Right cardiac atrium (tissue), 5 donors: ENCODE measurements around the gene CMYA5. TPM values are rescaled to one million over a fixed set of nuclear protein-coding genes. Genes with fewer than 3 reads are reported as not detected.
"Not testable (repeated sequence)": the region's sequence is repeated elsewhere in the genome, so short reads cannot be mapped to it uniquely, and the experiment has no call there.

Experiments used
- ATAC-seq, 2 donors: fragments of 200-7000 bp; cut with Tn5 transposase; one replicate each; pipeline versions ENCODE4 v1.8.0 to v1.9.1; 2020; ENCODE audit warnings: moderate library complexity in 2 of 2, mild to moderate bottlenecking in 1 of 2
- DNase-seq, 3 donors: peaks; one replicate each; pipeline ENCODE4 v3.0.0-alpha.2; 2020
- H3K27ac ChIP-seq: one replicate; pipeline ENCODE4 v1.5.1; 2013; ENCODE audit warnings: mild to moderate bottlenecking, low read length, control low read depth, moderate library complexity
- H3K27me3 ChIP-seq: one replicate; pipeline ENCODE4 v1.6.1; 2013; ENCODE audit not compliant: control insufficient read depth, insufficient read depth
- H3K4me1 ChIP-seq: one replicate; pipeline ENCODE4 v1.6.1; 2013; ENCODE audit warnings: low read length; ENCODE audit not compliant: control insufficient read depth, insufficient read depth
- H3K4me3 ChIP-seq: one replicate; pipeline ENCODE4 v1.5.1; 2013; ENCODE audit warnings: low read length, control low read depth
- H3K9me3 ChIP-seq: one replicate; pipeline ENCODE4 v1.6.1; 2013; ENCODE audit warnings: low read length; ENCODE audit not compliant: control insufficient read depth
- WGBS: extraction: QIAGEN DNeasy Blood & Tissue Kit; methylation state at CpG from one replicate; pipeline ENCODE4 v1.1.7; 2013; 5-methylcytosine and 5-hydroxymethylcytosine counted together
- intact Hi-C, 4 donors: fragments of 100-400 bp; cut with DNase I; formaldehyde crosslinking; loops; one replicate each; pipeline versions ENCODE4 v1.11.0 to v1.14.0; 2022 to 2023
- polyA plus RNA-seq: library from polyadenylated mRNA; stranded (reverse); fragments of 200-250 nt; gene quantifications from one replicate; pipeline ENCODE4 v1.2.3, GENCODE V29; 2013
- total RNA-seq, 4 donors: library from RNA; stranded (reverse); fragmentation: NEBNext Ultra II Directional; extraction: Animal tissue kit (Norgen Biotek cat#: 25700); gene quantifications; one replicate each; pipeline ENCODE4 v1.2.1, GENCODE V29; 2021
- donor health status: healthy with polysubstance abuse.
- donor health status: DM: no; HTN: yes; CAD: no.
- donor health status: DM: no; HTN: no; CAD: no.
- donor health status: DM: no; HTN: yes; CAD: no; lungs with severe emphysema.
- donor health status: DM: yes; HTN: yes; CAD: no.

Gene CMYA5
- total and polyA plus RNA-seq, 5 donors, result 341 to 1,021 (median 757) TPM

DNA sequence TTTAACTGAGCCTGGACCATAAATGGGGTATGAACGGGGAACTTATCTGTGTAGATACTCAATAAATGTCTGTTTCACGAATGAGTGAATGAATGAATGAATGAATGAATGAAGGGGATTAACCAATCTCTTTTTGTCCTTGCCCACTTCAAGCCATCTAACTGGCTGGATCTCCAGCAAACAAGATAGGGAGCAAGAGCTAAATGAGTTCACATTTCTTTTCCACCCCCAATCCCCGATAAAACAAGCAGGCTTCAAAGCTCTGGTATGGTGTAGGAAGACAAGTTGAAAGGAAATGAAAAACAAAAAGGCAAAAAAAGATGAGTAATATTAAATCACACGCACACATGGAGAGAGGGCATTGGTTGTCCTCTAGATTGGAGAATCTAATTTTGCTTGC is 84.0 kb downstream of the CMYA5 start:
- H3K27ac ChIP-seq, result no peak overlapping the region
- ATAC-seq, result no peak
- H3K4me1 ChIP-seq, result no peaks in the 10 kb centered on the region
- intact Hi-C loops, result no loop called here
- H3K4me3 ChIP-seq, result no peak overlapping the region
- 88% methylated on average over 4 of the region's 4 CpGs for WGBS
- no peak for DNase-seq
- H3K9me3 ChIP-seq, result no peaks in the 10 kb centered on the region
- no peaks in the 10 kb centered on the region for H3K27me3 ChIP-seq

DNA sequence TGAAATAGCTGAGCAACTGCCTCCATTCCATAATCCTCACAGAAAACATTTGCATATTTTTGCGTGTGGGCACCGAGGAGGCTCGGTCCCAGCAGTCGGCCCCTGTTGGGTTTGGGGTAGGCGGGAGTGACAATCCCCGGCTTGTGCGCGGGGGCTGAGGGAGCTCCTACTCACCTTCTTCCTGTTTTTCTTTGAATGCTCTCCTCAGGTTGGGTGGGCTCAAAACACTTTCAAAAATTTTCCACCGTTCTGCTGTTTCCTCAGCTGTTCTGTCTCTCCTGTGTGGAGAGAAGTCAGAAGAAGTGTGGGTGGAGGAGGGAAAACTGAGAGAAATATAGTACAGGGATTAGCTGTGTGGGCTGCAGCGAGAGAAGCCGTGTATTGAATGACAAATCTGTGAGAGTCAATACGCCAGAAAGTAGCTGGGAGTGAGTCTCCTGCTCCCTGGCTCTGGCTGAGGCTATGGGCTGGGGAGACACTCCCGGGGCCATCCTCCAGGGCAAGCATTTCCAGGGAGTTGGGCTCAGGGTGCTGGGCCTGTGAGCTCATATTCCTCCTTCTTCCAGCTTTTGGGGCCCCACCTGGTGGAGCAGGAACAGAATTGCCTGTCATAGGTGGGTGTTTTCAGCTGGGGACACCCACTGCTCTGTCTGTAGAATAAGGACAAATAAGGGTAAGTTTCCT is 84.7 kb downstream of the CMYA5 start:
- WGBS, result 68% methylated on average over 13 of the region's 13 CpGs
- peak; percentile 55 to 68 for ATAC-seq

DNA sequence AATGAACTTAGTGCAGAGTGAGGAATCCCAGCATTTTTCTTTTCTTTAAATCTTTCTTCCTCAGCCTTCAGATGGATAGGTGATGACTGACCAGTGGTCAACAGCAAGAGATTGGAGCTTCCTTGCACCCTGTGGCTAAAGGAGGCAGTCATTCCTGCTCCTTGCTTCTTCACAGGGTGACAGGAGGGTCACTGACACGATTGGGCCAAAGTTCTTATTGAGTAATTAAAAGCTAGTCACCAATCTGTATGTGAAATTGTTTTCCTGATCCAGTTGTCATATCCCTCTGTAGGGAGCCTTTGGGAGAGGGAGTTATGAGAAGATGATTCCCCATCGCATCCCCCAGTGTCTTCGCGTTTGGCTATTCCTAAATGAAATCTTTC is 85.2 kb downstream of the CMYA5 start:
- H3K27ac ChIP-seq, result no peak overlapping the region

More for the DNA sequence above, 84.7 kb downstream of the CMYA5 start:
- DNase-seq, result no peak
- intact Hi-C loops, result no loop called here
- no peaks in the 10 kb centered on the region for H3K4me1 ChIP-seq
- no peak overlapping the region for H3K4me3 ChIP-seq
- no peak overlapping the region for H3K27ac ChIP-seq
- H3K9me3 ChIP-seq, result no peaks in the 10 kb centered on the region
- H3K27me3 ChIP-seq, result no peaks in the 10 kb centered on the region

DNA sequence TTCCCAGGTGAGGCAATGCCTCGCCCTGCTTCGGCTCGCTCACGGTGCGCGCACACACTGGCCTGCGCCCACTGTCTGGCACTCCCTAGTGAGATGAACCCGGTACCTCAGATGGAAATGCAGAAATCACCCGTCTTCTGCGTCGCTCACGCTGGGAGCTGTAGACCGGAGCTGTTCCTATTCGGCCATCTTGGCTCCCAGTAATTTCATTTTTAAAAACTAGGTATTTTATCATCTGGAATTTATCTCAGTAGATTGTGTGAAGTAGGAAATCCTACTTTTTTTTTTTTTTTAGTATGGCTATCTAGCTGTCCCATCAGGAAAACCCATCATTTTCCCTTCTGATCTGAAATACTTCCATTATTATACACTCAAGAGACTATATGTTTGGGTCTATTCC is 95.1 kb downstream of the CMYA5 start:
- WGBS, result 83% methylated on average over 14 of the region's 14 CpGs
- H3K27ac ChIP-seq, ATAC-seq, H3K4me3 ChIP-seq, DNase-seq, H3K9me3 ChIP-seq, H3K27me3 ChIP-seq, H3K4me1 ChIP-seq, intact Hi-C loops: not testable (repeated sequence)

More for the DNA sequence above, 85.2 kb downstream of the CMYA5 start:
- intact Hi-C loops, result no loop called here
- DNase-seq (no peak), ATAC-seq (peak; percentile 11 to 17)
- Histone ChIP-seq H3K27me3 (no peaks in the 10 kb centered on the region), H3K4me1 (no peaks in the 10 kb centered on the region), H3K4me3 (no peak overlapping the region), H3K9me3 (no peaks in the 10 kb centered on the region)
- WGBS, result 83% methylated on average over 4 of the region's 4 CpGs

DNA sequence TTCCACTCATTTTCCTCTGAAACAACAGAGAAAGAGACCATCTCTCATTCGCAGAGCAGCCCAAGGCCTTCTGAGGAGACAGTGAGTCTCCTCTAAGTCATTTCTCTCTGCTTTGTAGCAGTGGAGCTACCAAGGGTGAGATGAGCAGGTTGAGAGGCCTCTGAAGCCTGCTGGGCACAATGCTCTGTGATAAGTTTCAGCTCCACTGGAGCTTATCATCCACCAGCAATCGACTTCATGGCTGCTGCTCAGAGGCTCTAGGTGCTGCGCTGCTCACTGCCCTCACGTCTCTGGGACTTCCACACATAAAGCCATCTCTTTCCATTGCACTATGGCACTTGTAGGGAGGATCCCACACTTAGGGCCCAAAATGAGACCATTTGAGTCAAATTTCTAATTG is 96.3 kb downstream of the CMYA5 start:
- Histone ChIP-seq H3K4me3 (no peak overlapping the region), H3K9me3 (no peaks in the 10 kb centered on the region), H3K27ac (no peak overlapping the region), H3K27me3 (no peaks in the 10 kb centered on the region), H3K4me1 (peaks cover 4% of the 10 kb centered on the region)
- DNase-seq, result no peak
- 75% methylated on average over 4 of the region's 4 CpGs for WGBS
- intact Hi-C loops, result no loop called here
- peak in 1 of 2 donors; percentile 31 for ATAC-seq

DNA sequence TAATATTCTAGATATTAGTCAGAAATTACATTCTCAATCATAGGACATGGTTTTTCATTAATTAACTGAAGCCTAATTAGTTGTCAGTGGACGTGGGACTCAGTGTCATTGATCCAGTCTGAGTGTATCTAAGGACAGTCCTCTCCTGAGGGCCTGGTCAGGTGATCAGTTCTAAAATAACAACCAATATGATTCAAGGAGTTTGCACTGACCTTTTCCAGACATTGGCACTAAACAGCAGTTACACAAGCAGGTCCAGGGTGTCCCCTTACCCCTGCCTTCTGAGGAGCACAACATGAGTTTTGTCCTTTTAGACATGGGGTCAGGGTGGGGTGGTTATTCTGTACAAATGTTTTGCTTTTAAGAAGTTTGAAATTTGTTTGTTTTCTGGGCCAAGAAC is 97.8 kb downstream of the CMYA5 start:
- H3K4me1 ChIP-seq, result peaks cover 4% of the 10 kb centered on the region
- DNase-seq, result no peak
- H3K27ac ChIP-seq, result peak overlapping the region; percentile 8
- no peak overlapping the region for H3K4me3 ChIP-seq
- WGBS, result 57% methylated on average over 1 of the region's 1 CpG
- H3K27me3 ChIP-seq, result no peaks in the 10 kb centered on the region
- intact Hi-C loops, result no loop called here
- peak; percentile 89 to 95 for ATAC-seq
- H3K9me3 ChIP-seq, result no peaks in the 10 kb centered on the region

DNA sequence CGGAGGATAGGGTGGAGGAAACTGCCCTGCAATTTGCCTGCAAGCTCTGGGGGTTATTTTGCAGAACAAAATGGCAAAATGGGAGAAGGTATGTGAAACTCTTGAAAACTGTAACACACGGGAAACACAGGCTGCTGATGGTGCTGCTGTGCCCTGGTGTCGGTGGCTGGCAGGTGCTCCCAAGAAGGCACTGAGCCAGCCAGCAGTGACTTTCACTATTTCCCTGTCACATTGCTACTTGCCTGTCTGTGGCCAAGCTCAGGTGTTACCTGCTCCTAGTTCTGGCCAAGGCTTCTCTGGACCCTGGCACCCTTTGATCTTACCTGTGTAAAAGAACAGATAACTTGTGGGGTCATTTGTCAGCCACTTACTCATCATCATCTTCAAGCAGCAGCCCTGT is 102.2 kb downstream of the CMYA5 start:
- peak in 1 of 2 donors; percentile 17 for ATAC-seq

DNA sequence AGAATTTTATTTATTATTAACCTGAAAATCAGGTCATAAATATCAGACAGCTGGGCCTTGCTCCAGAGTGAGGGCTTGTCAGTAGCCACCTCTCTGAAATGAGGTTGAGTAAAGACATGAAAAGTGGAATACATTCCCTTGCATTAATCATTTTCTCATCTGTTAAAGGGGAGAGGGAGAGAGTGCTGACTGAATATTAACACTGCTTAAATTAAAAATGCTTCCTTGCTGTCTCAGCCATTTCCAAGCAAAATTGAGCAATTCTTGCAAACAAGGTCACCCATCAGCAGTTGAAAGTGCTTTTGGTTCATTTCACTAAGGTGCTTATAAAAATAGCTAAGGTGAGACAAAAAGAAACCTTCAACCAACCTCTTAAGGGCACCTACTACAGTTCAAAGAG is 102.8 kb downstream of the CMYA5 start:
- H3K27ac ChIP-seq, result no peak overlapping the region
- intact Hi-C loops, result no loop called here
- no peak overlapping the region for H3K4me3 ChIP-seq
- no peaks in the 10 kb centered on the region for H3K4me1 ChIP-seq
- H3K9me3 ChIP-seq, result no peaks in the 10 kb centered on the region
- no peaks in the 10 kb centered on the region for H3K27me3 ChIP-seq
- ATAC-seq, result no peak
- no peak for DNase-seq

More for the DNA sequence above, 102.2 kb downstream of the CMYA5 start:
- 75% methylated on average over 3 of the region's 3 CpGs for WGBS
- Histone ChIP-seq H3K27me3 (no peaks in the 10 kb centered on the region), H3K4me3 (no peak overlapping the region), H3K4me1 (no peaks in the 10 kb centered on the region), H3K27ac (no peak overlapping the region), H3K9me3 (no peaks in the 10 kb centered on the region)
- DNase-seq, result peak in 1 of 3 donors; percentile 28
- intact Hi-C loops, result no loop called here

DNA sequence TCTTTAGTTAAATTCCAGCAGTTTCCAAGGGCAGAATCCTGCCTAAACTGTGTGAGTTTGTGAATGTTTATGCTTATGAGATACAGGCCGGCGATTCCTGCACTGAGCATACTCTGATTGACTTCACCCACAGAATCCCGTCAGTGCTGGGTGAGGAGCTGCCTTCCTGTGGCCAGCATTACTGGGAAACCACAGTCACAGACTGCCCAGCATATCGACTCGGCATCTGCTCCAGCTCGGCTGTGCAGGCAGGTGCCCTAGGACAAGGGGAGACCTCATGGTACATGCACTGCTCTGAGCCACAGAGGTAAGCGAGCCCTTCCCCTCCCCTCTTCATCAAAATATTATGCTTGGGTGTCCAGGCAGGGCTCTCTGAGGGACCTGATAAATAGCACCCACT is 103.7 kb downstream of the CMYA5 start:
- Histone ChIP-seq H3K4me1 (no peaks in the 10 kb centered on the region), H3K27ac (no peak overlapping the region), H3K9me3 (no peaks in the 10 kb centered on the region), H3K4me3 (no peak overlapping the region), H3K27me3 (no peaks in the 10 kb centered on the region)
- intact Hi-C loops, result no loop called here
- DNase-seq, result no peak
- no peak for ATAC-seq
- WGBS, result 87% methylated on average over 7 of the region's 7 CpGs

DNA sequence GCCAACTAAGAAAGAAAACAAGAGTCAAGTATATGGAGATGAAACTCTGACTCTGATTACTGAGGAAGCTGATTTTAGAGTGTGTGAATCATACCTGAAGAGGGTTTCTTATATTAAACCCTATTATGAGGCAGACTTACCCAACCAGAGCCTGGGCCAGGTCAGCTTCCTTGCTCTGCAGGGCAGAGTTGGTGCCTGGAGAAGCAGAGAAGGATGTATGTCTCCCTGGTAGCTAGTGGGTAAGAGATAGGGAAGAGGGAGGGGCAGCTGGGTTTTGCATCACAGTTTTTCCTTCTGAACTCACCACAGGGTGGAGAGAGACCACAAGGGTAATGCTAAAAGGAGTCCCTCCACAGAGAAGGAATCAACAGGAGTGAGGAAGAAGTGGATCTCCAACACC is 104.1 kb downstream of the CMYA5 start:
- no peak overlapping the region for H3K27ac ChIP-seq
- no peaks in the 10 kb centered on the region for H3K4me1 ChIP-seq
- intact Hi-C loops, result no loop called here
- ATAC-seq, result no peak
- no peak for DNase-seq
- no peaks in the 10 kb centered on the region for H3K27me3 ChIP-seq
- H3K4me3 ChIP-seq, result no peak overlapping the region
- no peaks in the 10 kb centered on the region for H3K9me3 ChIP-seq

DNA sequence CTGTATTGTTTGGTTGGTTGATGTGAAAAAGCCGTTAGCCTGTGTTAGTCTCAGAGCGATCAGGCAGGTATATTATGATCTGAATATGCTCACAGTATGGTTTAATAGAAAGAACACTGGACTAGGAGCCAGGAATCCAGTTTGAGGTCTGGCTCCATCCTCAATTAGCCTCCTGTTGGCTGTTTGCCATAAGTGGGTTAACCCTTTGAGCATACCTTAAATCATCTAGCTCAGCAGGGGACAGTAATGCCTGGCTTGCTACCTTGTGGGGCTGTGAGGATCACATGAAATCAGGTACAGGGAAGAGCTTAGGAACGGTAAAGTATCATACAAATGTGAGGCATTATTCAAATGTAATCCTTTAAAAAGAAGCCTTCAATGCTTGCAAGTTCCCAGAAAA is 104.7 kb downstream of the CMYA5 start:
- DNase-seq (no peak), ATAC-seq (no peak)
- Histone ChIP-seq H3K4me3 (no peak overlapping the region), H3K27ac (no peak overlapping the region), H3K27me3 (no peaks in the 10 kb centered on the region), H3K9me3 (no peaks in the 10 kb centered on the region), H3K4me1 (no peaks in the 10 kb centered on the region)
- intact Hi-C loops, result no loop called here
- WGBS, result 91% methylated on average over 3 of the region's 3 CpGs
